PC-3 (cell line): ENCODE results near the gene MINDY3. TPM values are rescaled to one million over a fixed set of nuclear protein-coding genes. Genes with fewer than 3 reads are reported as not detected.

ENCODE experiments used
- ATAC-seq: fragments of 200-7000 bp; cut with Tn5 transposase; 2 replicates; pipeline ENCODE4 v1.9.1; 2020; ENCODE audit warnings: mild to moderate bottlenecking, moderate library complexity
- BruUV-seq: library from RNA; stranded (reverse); fragments of 400-500 nt; replicated peaks from 2 replicates; lab custom pipeline; 2021; lab: Mats Ljungman, UMichigan
- CTCF ChIA-PET: fragments of 300-600 bp; sonication (Branson Sonifier 250); formaldehyde crosslinking; loops from one replicate; lab custom pipeline; 2022; ENCODE audit warnings: antibody characterized with exemption; lab: Charles Lee
- POLR2A ChIA-PET: fragments of 300-600 bp; sonication (Branson Sonifier 250); formaldehyde crosslinking; loops from one replicate; lab custom pipeline; 2022; ENCODE audit warnings: antibody characterized with exemption; ENCODE audit not compliant: unreplicated experiment; lab: Charles Lee
- DNase-seq: peaks from one replicate; pipeline ENCODE4 v3.0.0-alpha.2; 2015
- H2AFZ ChIP-seq: fragments of 300-600 bp; sonication (generic); 2 replicates; pipeline ENCODE4 v1.6.0; 2016; ENCODE audit warnings: antibody characterized with exemption, low read length
- H3F3A ChIP-seq: fragments of 300-600 bp; sonication (generic); one replicate; pipeline ENCODE4 v1.6.0; 2017; ENCODE audit warnings: antibody characterized with exemption, low read length, control low read depth, mild to moderate bottlenecking; ENCODE audit not compliant: unreplicated experiment
- H3K27ac ChIP-seq: fragments of 300-600 bp; sonication (generic); 2 replicates; pipeline ENCODE4 v1.5.1; 2016; ENCODE audit warnings: mild to moderate bottlenecking, low read length
- H3K27me3 ChIP-seq: fragments of 300-600 bp; sonication (generic); 2 replicates; pipeline ENCODE4 v1.6.1; 2016; ENCODE audit warnings: low read length, mixed read lengths
- H3K36me3 ChIP-seq: fragments of 300-600 bp; sonication (generic); 2 replicates; pipeline ENCODE4 v1.6.1; 2016; ENCODE audit warnings: low read depth, mixed run types, low read length, mixed read lengths
- H3K4me1 ChIP-seq: fragments of 300-600 bp; sonication (generic); 2 replicates; pipeline ENCODE4 v1.5.1; 2016; ENCODE audit warnings: low read length; ENCODE audit not compliant: insufficient read depth
- H3K4me2 ChIP-seq: fragments of 300-600 bp; sonication (generic); 2 replicates; pipeline ENCODE4 v1.6.0; 2016; ENCODE audit warnings: low read length
- H3K4me3 ChIP-seq: fragments of 300-600 bp; sonication (generic); 2 replicates; pipeline ENCODE4 v1.5.1; 2016; ENCODE audit warnings: mild to moderate bottlenecking, low read length, mixed read lengths
- H3K79me2 ChIP-seq: fragments of 300-600 bp; sonication (generic); 2 replicates; pipeline ENCODE4 v1.6.1; 2017; ENCODE audit warnings: low read length, mixed read lengths
- H3K9ac ChIP-seq: fragments of 300-600 bp; sonication (generic); 2 replicates; pipeline ENCODE4 v1.6.0; 2016; ENCODE audit warnings: mild to moderate bottlenecking, low read length
- H3K9me2 ChIP-seq: fragments of 300-600 bp; sonication (generic); replicated peaks from 2 replicates; pipeline ENCODE4 v1.6.1; 2016; ENCODE audit warnings: mixed run types, low read length, mixed read lengths
- H3K9me3 ChIP-seq: fragments of 300-600 bp; sonication (generic); 2 replicates; pipeline ENCODE4 v1.6.1; 2016; ENCODE audit warnings: low read length, mixed read lengths
- H4K20me1 ChIP-seq: fragments of 300-600 bp; sonication (generic); 2 replicates; pipeline ENCODE4 v1.6.1; 2016; ENCODE audit warnings: low read length, mixed read lengths
- EZH2 ChIP-seq: fragments of 300-600 bp; sonication (generic); IDR thresholded peaks from one replicate; pipeline ENCODE4 v1.6.1; 2017; ENCODE audit warnings: antibody characterized with exemption, mild to moderate bottlenecking, low read length; ENCODE audit not compliant: unreplicated experiment
- EZH2phosphoT487 ChIP-seq: fragments of 300-600 bp; sonication (generic); IDR thresholded peaks from 2 replicates; pipeline ENCODE4 v1.6.1; 2018; ENCODE audit warnings: mild to moderate bottlenecking, antibody characterized with exemption, low read length, borderline replicate concordance
- intact Hi-C: fragments of 100-400 bp; cut with micrococcal nuclease; formaldehyde crosslinking; loops from 2 replicates; pipeline ENCODE4 v1.9.0; 2023
- total RNA-seq: library from RNA; depleted of rRNA; stranded (reverse); fragments of >200 nt; gene quantifications from 2 replicates; pipeline ENCODE4 v1.2.3, GENCODE V29; 2014
- TF ChIP-seq, protein P1 (sequence below): fragments of 300-600 bp; sonication (generic); conservative IDR thresholded peaks from 2 replicates; pipeline ENCODE4 v1.5.1; 2017; ENCODE audit warnings: antibody characterized with exemption, low read depth, mild to moderate bottlenecking, low read length

Gene MINDY3
- total RNA-seq, 1 experiment from 2014 or later, result 9.5 TPM

DNA sequence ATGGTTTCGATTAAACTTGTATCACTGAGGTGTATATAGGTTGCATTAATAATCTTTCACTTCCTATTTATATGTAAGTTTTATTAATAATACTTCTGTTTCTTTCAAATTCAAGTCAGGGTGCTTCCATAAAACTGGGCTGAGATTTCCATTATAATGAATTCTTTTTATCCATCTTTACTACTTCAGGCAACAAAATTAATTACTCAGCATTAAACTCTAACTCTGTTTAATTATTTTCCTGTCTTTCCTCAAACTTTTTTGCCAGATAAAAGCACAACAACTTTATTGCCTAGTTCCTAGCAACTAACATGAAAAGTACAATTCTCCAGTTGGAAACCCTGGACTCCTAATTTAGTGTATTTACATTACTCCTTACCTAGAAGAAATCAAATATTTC lies 3.0 kb upstream of the MINDY3 start:
- Histone ChIP-seq H3K4me1 (peaks cover 38% of the 10 kb centered on the region), H3K27me3 (no peaks in the 10 kb centered on the region), H3K9me3 (no peaks in the 10 kb centered on the region), H4K20me1 (no peaks in the 10 kb centered on the region; the same call in 1 of the 2 replicates), H3K4me3 (no peak overlapping the region), H3K4me2 (peak overlapping the region; percentile 77; the same call in 1 of the 2 replicates), H3K9me2 (no peaks in the 10 kb centered on the region), H3K27ac (peak overlapping the region; percentile 87), H3K79me2 (peaks cover 19% of the 10 kb centered on the region), H3K36me3 (no peaks in the 10 kb centered on the region), H3F3A (no peaks in the 10 kb centered on the region), H3K9ac (no peak overlapping the region), H2AFZ (no peak overlapping the region)
- TF ChIP-seq EZH2phosphoT487, result no peak
- TF ChIP-seq, protein P1, sequence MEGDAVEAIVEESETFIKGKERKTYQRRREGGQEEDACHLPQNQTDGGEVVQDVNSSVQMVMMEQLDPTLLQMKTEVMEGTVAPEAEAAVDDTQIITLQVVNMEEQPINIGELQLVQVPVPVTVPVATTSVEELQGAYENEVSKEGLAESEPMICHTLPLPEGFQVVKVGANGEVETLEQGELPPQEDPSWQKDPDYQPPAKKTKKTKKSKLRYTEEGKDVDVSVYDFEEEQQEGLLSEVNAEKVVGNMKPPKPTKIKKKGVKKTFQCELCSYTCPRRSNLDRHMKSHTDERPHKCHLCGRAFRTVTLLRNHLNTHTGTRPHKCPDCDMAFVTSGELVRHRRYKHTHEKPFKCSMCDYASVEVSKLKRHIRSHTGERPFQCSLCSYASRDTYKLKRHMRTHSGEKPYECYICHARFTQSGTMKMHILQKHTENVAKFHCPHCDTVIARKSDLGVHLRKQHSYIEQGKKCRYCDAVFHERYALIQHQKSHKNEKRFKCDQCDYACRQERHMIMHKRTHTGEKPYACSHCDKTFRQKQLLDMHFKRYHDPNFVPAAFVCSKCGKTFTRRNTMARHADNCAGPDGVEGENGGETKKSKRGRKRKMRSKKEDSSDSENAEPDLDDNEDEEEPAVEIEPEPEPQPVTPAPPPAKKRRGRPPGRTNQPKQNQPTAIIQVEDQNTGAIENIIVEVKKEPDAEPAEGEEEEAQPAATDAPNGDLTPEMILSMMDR, result no peak
- no peak for TF ChIP-seq EZH2
- no peak for DNase-seq
- no TSS peak for BruUV-seq
- CTCF ChIA-PET, result no interaction called here
- intact Hi-C loops, result no loop called here
- no peak for ATAC-seq
- POLR2A ChIA-PET, result no interaction called here

DNA sequence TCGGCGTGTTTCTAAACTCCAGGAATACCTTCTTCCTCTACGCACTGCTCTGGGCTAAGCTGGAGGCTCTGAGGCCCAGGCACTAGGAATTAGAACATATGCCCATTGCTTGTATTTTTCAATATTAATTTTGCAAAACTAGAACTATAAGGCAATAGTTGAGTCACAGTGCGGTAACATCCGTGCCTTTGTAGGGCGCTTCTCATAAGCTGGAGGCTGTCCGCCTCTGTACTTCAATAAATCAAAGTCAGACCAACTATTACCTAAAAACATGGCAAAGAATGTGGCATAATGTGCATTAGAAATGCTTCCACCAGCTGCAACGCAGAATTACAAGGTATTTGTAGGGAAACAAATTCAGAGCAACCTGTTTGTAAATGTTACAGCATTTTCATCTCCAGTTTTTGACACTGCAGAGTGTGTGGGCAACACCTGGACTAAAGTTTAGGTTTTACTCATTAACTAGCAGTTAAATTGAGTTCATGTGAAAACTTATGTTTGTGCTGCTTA lies 440 bp upstream of the MINDY3 start:
- TF ChIP-seq, protein P1, result no peak
- TF ChIP-seq EZH2phosphoT487 (no peak), EZH2 (no peak)
- H3F3A ChIP-seq, result no peaks in the 10 kb centered on the region
- H3K9me3 ChIP-seq, result no peaks in the 10 kb centered on the region
- ChIA-PET POLR2A (no interaction called here), CTCF (no interaction called here)
- no peaks in the 10 kb centered on the region for H3K9me2 ChIP-seq
- intact Hi-C loops, result no loop called here
- no peaks in the 10 kb centered on the region; the same call in 1 of the 2 replicates for H4K20me1 ChIP-seq
- H3K4me1 ChIP-seq, result peaks cover 42% of the 10 kb centered on the region
- peak overlapping the region; percentile 66 for H3K27ac ChIP-seq
- peak overlapping the region; percentile 88 for H3K4me2 ChIP-seq
- peak overlapping the region; percentile 86 for H3K9ac ChIP-seq
- TSS peak; percentile 46 for BruUV-seq
- H3K36me3 ChIP-seq, result no peaks in the 10 kb centered on the region
- ATAC-seq (no peak), DNase-seq (no peak)
- peak overlapping the region; percentile 97 for H3K4me3 ChIP-seq
- H3K79me2 ChIP-seq, result peaks cover 33% of the 10 kb centered on the region
- H3K27me3 ChIP-seq, result no peaks in the 10 kb centered on the region
- peak overlapping the region; percentile 92 for H2AFZ ChIP-seq

DNA sequence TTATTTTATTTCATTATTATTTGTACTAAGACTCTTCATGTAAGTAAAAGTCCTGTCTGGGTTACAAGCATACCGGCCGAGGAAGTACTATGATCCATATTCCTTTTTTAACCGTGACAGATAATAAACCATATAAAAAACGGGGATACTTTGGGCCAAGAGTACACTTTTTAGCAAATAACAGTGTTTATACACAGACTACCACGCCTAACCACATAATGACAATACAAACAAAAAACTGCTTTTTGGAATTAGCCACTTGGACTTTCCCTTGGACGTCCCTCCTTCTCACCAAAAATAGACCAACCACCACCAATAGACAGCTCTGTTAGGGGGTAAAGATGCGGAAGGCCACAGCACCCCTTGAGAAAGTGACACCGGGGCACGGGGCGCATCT lies 800 bp downstream of the MINDY3 start:
- H2AFZ ChIP-seq, result peak overlapping the region; percentile 92; the same call in 1 of the 2 replicates
- H3F3A ChIP-seq, result no peaks in the 10 kb centered on the region
- peaks cover 45% of the 10 kb centered on the region for H3K79me2 ChIP-seq
- H3K4me3 ChIP-seq, result peak overlapping the region; percentile 97
- H3K4me1 ChIP-seq, result peaks cover 33% of the 10 kb centered on the region
- no peaks in the 10 kb centered on the region for H3K27me3 ChIP-seq
- TF ChIP-seq, protein P1, result no peak
- TF ChIP-seq EZH2 (no peak), EZH2phosphoT487 (no peak)
- H4K20me1 ChIP-seq, result no peaks in the 10 kb centered on the region; the same call in 1 of the 2 replicates
- no peaks in the 10 kb centered on the region for H3K9me2 ChIP-seq
- ChIA-PET CTCF (no interaction called here), POLR2A (interaction anchor here (0.6 kb wide), 1 partner anchor 114 kb away, joined by 3 read pairs; no protein-coding TSS in a partner anchor)
- H3K4me2 ChIP-seq, result peak overlapping the region; percentile 88
- no peaks in the 10 kb centered on the region for H3K36me3 ChIP-seq
- ATAC-seq (peak; percentile 5), DNase-seq (no peak)
- BruUV-seq, result no TSS peak
- intact Hi-C loops, result no loop called here
- peak overlapping the region; percentile 66 for H3K27ac ChIP-seq
- H3K9ac ChIP-seq, result peak overlapping the region; percentile 86
- no peaks in the 10 kb centered on the region for H3K9me3 ChIP-seq
